Coronary artery (tissue), 2 donors: ENCODE results near the gene SKAP2.

Experiments
- DNase-seq: peaks from one replicate; pipeline ENCODE4 v3.0.0-alpha.2; 2017; ENCODE audit warnings: low spot score
- H3K27ac ChIP-seq, 2 donors: fragments of 200-600 bp; sonication (generic); one replicate each; pipeline ENCODE4 v1.5.1; 2016 to 2019
- H3K4me3 ChIP-seq: fragments of 200-600 bp; sonication (generic); 2 replicates; pipeline ENCODE4 v1.5.1; 2016; ENCODE audit warnings: mild to moderate bottlenecking, moderate library complexity
- TF ChIP-seq, protein P1 (sequence below): fragments of 200-600 bp; sonication (generic); IDR thresholded peaks from one replicate; pipeline ENCODE4 v1.5.1; 2019; ENCODE audit warnings: antibody characterized with exemption

The SKAP2 gene

GRCh38 chr7:26639695-26640094 is 224.7 kb downstream of the SKAP2 start:
- no peak for DNase-seq
- no peak overlapping the region for H3K27ac ChIP-seq
- TF ChIP-seq, protein P1, sequence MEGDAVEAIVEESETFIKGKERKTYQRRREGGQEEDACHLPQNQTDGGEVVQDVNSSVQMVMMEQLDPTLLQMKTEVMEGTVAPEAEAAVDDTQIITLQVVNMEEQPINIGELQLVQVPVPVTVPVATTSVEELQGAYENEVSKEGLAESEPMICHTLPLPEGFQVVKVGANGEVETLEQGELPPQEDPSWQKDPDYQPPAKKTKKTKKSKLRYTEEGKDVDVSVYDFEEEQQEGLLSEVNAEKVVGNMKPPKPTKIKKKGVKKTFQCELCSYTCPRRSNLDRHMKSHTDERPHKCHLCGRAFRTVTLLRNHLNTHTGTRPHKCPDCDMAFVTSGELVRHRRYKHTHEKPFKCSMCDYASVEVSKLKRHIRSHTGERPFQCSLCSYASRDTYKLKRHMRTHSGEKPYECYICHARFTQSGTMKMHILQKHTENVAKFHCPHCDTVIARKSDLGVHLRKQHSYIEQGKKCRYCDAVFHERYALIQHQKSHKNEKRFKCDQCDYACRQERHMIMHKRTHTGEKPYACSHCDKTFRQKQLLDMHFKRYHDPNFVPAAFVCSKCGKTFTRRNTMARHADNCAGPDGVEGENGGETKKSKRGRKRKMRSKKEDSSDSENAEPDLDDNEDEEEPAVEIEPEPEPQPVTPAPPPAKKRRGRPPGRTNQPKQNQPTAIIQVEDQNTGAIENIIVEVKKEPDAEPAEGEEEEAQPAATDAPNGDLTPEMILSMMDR = no peak
- no peak overlapping the region for H3K4me3 ChIP-seq

GRCh38 chr7:26639111-26639510 is 225.3 kb downstream of the SKAP2 start:
- DNase-seq = no peak
- H3K27ac ChIP-seq = no peak overlapping the region
- TF ChIP-seq, protein P1 = no peak
- no peak overlapping the region for H3K4me3 ChIP-seq

DNA sequence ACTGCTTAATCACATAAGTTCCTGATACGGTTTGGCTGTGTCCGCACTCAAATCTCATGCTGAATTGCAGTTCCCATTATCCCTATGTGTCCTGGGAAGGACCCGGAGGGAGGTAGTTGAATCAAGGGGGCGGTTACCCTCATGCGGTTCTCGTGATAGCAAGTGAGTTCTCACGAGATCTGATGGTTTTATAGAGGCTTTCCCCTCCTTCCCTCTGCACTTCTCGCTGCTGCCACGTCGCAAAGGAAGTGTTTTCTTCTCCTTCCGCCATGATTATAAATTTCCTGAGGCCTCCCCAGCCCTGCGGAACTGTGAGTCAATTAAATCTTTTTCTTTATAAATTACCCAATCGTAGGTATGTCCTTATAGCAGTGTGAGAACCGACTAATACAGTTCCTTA is 226.2 kb downstream of the SKAP2 start:
- no peak for DNase-seq
- H3K27ac ChIP-seq = no peak overlapping the region
- H3K4me3 ChIP-seq = no peak overlapping the region
- TF ChIP-seq, protein P1 = no peak

GRCh38 chr7:26637610-26638009 is 226.8 kb downstream of the SKAP2 start:
- no peak overlapping the region for H3K27ac ChIP-seq
- TF ChIP-seq, protein P1 = no peak
- no peak overlapping the region for H3K4me3 ChIP-seq
- no peak for DNase-seq

GRCh38 chr7:26636808-26637207 is 227.6 kb downstream of the SKAP2 start:
- no peak for DNase-seq
- Histone ChIP-seq H3K27ac (no peak overlapping the region), H3K4me3 (no peak overlapping the region)
- TF ChIP-seq, protein P1 = no peak

- no peak overlapping the region for H3K4me3 ChIP-seq
- TF ChIP-seq, protein P1 = no peak
- DNase-seq = no peak
Measured at GRCh38 chr7:26633557-26633956, 230.8 kb downstream of the SKAP2 start.

DNA sequence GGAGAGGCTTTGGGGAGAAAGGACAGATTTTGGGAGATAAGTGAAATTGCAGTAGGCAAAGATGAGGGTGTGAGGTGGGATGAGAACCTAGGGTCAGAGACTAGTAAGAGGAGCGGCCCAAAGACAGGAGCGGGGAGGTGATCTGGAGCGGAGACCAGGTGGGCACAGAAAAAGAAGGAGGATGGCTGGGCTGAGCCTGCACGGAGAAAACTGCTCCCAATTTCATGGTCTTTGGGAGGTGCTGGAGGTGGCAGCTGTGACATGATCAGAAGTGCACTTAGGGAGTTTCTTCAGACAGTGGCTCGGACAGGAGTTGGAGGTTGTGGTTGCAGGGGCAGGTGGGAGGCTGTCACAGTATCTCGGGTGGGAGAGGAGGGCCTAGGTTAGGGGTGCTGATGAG is 232.8 kb downstream of the SKAP2 start:
- no peak for DNase-seq
- TF ChIP-seq, protein P1 = no peak
- no peak overlapping the region for H3K4me3 ChIP-seq
- no peak overlapping the region for H3K27ac ChIP-seq

More at GRCh38 chr7:26633557-26633956, 230.8 kb downstream of the SKAP2 start:
- no peak overlapping the region for H3K27ac ChIP-seq
